ENCODE results near the gene PLAC8L1.

DNA sequence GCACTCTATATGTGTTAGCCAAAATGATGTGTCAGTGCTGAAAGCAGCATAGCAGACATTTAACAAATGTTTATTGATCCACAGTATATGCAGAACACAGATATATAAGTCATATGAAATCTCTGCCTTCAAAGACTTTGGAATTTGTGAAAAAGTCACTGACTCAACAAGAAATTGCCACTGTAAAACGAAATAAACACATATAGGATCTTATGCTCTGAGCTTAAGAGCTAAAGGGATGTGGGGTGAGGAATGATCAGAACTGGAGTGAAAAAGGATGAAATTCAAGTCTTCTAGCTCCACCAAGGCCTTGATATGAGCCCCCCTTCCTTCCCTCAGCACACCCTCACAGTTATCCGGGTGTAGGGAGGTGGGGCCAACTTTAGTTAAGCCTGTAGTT lies 49.9 kb downstream of the PLAC8L1 start:
- TF ChIP-seq, protein P1, sequence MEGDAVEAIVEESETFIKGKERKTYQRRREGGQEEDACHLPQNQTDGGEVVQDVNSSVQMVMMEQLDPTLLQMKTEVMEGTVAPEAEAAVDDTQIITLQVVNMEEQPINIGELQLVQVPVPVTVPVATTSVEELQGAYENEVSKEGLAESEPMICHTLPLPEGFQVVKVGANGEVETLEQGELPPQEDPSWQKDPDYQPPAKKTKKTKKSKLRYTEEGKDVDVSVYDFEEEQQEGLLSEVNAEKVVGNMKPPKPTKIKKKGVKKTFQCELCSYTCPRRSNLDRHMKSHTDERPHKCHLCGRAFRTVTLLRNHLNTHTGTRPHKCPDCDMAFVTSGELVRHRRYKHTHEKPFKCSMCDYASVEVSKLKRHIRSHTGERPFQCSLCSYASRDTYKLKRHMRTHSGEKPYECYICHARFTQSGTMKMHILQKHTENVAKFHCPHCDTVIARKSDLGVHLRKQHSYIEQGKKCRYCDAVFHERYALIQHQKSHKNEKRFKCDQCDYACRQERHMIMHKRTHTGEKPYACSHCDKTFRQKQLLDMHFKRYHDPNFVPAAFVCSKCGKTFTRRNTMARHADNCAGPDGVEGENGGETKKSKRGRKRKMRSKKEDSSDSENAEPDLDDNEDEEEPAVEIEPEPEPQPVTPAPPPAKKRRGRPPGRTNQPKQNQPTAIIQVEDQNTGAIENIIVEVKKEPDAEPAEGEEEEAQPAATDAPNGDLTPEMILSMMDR (conservative IDR thresholded peaks at IDR 0.05; ENCODE audit: low read depth, low read length) = no peak
- TF ChIP-seq POLR2A (IDR thresholded peaks at IDR 0.05; ENCODE audit: low read depth, low read length) = no peak
- TF ChIP-seq MXI1 (IDR thresholded peaks at IDR 0.05; ENCODE audit: borderline replicate concordance, low read depth, low read length) = no peak
- no peak for TF ChIP-seq CHD1 (IDR thresholded peaks at IDR 0.05; ENCODE audit: low read depth, low read length)
- TF ChIP-seq RAD21 (IDR thresholded peaks at IDR 0.05; ENCODE audit: low read length) = no peak
- TF ChIP-seq MAZ (IDR thresholded peaks at IDR 0.05; ENCODE audit: borderline replicate concordance, low read depth, low read length) = no peak
- no peak for TF ChIP-seq ELK1 (IDR thresholded peaks at IDR 0.05; ENCODE audit: borderline replicate concordance, low read depth, low read length)

Data from IMR-90 (cell line).